HAP-1 (cell line): ENCODE results near the gene ME3.
"Not testable (repeated sequence)": the region's sequence is repeated elsewhere in the genome, so short reads cannot be mapped to it uniquely, and the experiment has no call there.

Source experiments
- DNase-seq, 2 experiments: peaks; one replicate each; pipeline ENCODE4 v3.0.0-alpha.2; 2016 to 2020; ENCODE audit warnings: low spot score in 2 of 2
- H3K27me3 ChIP-seq: fragments of 250-450 bp; sonication (Bioruptor Pico); 2 replicates; pipeline ENCODE4 v1.5.1; 2020; ENCODE audit warnings: low read depth, mild to moderate bottlenecking, moderate library complexity
- H3K36me3 ChIP-seq: fragments of 250-450 bp; sonication (Bioruptor Pico); replicated peaks from 2 replicates; pipeline ENCODE4 v1.5.1; 2020; ENCODE audit warnings: mild to moderate bottlenecking
- H3K4me1 ChIP-seq: fragments of 250-450 bp; sonication (Bioruptor Pico); 2 replicates; pipeline ENCODE4 v1.5.1; 2020; ENCODE audit warnings: mild to moderate bottlenecking
- H3K4me3 ChIP-seq: fragments of 250-450 bp; sonication (Bioruptor Pico); 2 replicates; pipeline ENCODE4 v1.5.1; 2020; ENCODE audit warnings: mild to moderate bottlenecking, moderate library complexity
- H3K9me3 ChIP-seq: fragments of 250-450 bp; sonication (Bioruptor Pico); 2 replicates; pipeline ENCODE4 v1.5.1; 2020; ENCODE audit warnings: mild to moderate bottlenecking, moderate library complexity
- in situ Hi-C: fragments of 300-500 bp; cut with MboI; formaldehyde crosslinking; loops from 3 replicates; pipeline ENCODE4 v1.14.3; 2020; ENCODE audit warnings: low sequenced_read_pairs, inconsistent platforms, mixed read lengths

Gene ME3

GRCh38 chr11:86632499-86633269 lies 39.7 kb downstream of the ME3 start:
- no peak overlapping the region for H3K4me3 ChIP-seq
- in situ Hi-C loops, result no loop called here
- H3K27me3 ChIP-seq, result peaks cover 12% of the 10 kb centered on the region
- H3K9me3 ChIP-seq, result no peaks in the 10 kb centered on the region
- DNase-seq, result no peak
- no peaks in the 10 kb centered on the region for H3K36me3 ChIP-seq
- H3K4me1 ChIP-seq, result no peaks in the 10 kb centered on the region

DNA sequence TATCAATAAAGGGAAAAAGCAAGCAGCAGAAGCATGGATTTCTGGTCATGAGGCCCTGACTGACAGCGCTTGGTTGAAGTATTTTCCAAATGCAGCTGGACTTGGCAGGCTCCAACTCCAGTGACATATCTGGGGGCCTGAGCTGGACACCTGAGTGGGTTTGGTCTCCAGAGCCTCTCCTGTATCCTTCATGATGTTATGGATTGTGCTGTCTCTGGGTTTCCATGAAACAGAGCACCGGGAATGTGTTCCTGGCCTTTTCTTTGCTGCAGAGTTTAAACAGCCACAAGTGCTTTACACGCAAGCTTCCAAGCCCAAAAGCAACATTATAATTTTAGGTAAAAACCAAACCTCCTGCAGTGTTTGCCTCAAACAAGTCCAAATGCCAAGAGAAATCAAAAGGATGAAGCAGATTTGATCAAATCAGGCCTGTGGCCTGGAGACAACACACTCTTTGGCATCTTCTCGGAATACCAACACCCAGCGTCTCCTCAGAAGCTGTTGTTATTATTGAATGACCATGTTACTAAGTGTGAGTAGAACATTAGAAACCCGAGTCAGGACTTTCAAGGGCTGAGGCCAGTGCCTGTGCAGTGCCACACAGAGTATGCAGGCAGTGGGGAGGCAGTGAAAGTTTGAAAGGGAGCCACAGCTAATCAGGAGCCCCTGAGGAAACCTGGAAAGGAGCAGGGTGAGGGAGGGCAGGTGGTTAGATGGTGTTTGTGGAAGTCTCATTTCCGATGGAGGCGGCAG lies 42.0 kb downstream of the ME3 start:
- H3K27me3 ChIP-seq, result peaks cover 8% of the 10 kb centered on the region
- no peak overlapping the region for H3K4me3 ChIP-seq
- no peak for DNase-seq
- no peaks in the 10 kb centered on the region for H3K9me3 ChIP-seq
- H3K36me3 ChIP-seq, result no peaks in the 10 kb centered on the region
- H3K4me1 ChIP-seq, result no peaks in the 10 kb centered on the region
- in situ Hi-C loops, result no loop called here

GRCh38 chr11:86629045-86629706 lies 43.2 kb downstream of the ME3 start:
- in situ Hi-C loops, result no loop called here
- Histone ChIP-seq H3K36me3 (no peaks in the 10 kb centered on the region), H3K27me3 (peaks cover 4% of the 10 kb centered on the region; the same call in 1 of the 2 replicates), H3K4me1 (no peaks in the 10 kb centered on the region), H3K4me3 (no peak overlapping the region), H3K9me3 (no peaks in the 10 kb centered on the region)
- no peak for DNase-seq

GRCh38 chr11:86627776-86628455 lies 44.5 kb downstream of the ME3 start:
- in situ Hi-C loops, result no loop called here
- H3K4me1 ChIP-seq, result no peaks in the 10 kb centered on the region
- DNase-seq, result no peak
- H3K9me3 ChIP-seq, result no peaks in the 10 kb centered on the region
- no peak overlapping the region for H3K4me3 ChIP-seq
- peaks cover 6% of the 10 kb centered on the region; the same call in 1 of the 2 replicates for H3K27me3 ChIP-seq
- no peaks in the 10 kb centered on the region for H3K36me3 ChIP-seq

GRCh38 chr11:86625981-86626380 lies 46.4 kb downstream of the ME3 start:
- no peak for DNase-seq

DNA sequence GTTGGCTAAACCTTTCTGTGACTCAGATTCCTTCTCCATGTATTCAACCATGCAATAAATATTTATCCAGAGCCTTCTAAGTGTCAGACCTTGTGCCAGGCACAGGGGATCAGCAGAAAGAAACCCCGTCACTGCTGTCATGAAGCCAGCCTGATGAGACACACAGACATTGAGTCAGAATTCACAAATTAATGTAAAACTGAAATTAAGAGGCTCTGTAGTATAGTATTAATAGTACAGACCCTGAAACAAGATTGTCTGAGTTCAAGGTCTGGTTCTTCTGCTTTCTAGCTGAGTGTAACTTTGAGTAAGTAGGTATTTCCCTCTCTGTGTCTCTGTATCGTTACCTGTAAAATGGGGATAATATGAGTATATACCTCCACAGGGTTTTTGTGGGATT lies 46.9 kb downstream of the ME3 start:
- no peak for DNase-seq
- Histone ChIP-seq H3K9me3 (no peaks in the 10 kb centered on the region), H3K36me3 (no peaks in the 10 kb centered on the region), H3K4me3 (no peak overlapping the region), H3K27me3 (peaks cover 6% of the 10 kb centered on the region; the same call in 1 of the 2 replicates), H3K4me1 (no peaks in the 10 kb centered on the region)
- in situ Hi-C loops, result no loop called here

More at GRCh38 chr11:86625981-86626380, 46.4 kb downstream of the ME3 start:
- Histone ChIP-seq H3K4me1 (no peaks in the 10 kb centered on the region), H3K27me3 (peaks cover 6% of the 10 kb centered on the region; the same call in 1 of the 2 replicates), H3K9me3 (no peaks in the 10 kb centered on the region), H3K4me3 (no peak overlapping the region), H3K36me3 (no peaks in the 10 kb centered on the region)
- in situ Hi-C loops, result no loop called here

DNA sequence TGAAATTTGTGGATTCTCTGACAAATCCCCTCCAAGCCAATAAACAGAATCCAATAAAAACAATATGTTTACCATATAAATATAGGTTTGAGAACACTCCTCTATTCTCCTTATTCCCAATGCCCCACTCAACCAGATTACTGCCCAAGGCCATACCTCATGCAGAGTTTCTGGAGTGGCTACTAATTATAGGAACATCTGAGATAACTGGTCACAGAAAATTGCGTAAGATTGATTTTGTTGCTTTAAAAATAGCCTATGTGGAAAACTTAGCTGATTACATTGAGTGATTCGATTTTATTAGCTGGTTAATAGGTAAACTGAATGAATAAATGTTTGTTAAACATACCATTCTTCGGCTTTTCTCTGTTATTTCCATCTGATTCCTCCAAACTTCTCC lies 48.0 kb downstream of the ME3 start:
- Histone ChIP-seq H3K4me3 (no peak overlapping the region), H3K36me3 (no peaks in the 10 kb centered on the region), H3K27me3 (peaks cover 6% of the 10 kb centered on the region; the same call in 1 of the 2 replicates), H3K4me1 (no peaks in the 10 kb centered on the region), H3K9me3 (no peaks in the 10 kb centered on the region)
- no peak for DNase-seq
- in situ Hi-C loops, result no loop called here

- Histone ChIP-seq H3K27me3 (peaks cover 6% of the 10 kb centered on the region; the same call in 1 of the 2 replicates), H3K36me3 (no peaks in the 10 kb centered on the region), H3K9me3 (no peaks in the 10 kb centered on the region), H3K4me3 (no peak overlapping the region), H3K4me1 (no peaks in the 10 kb centered on the region)
- in situ Hi-C loops, result no loop called here
- DNase-seq, result no peak
Measured at GRCh38 chr11:86623736-86624135, 48.7 kb downstream of the ME3 start.

- Histone ChIP-seq H3K27me3 (peaks cover 6% of the 10 kb centered on the region; the same call in 1 of the 2 replicates), H3K4me1 (no peaks in the 10 kb centered on the region), H3K9me3 (no peaks in the 10 kb centered on the region), H3K36me3 (no peaks in the 10 kb centered on the region), H3K4me3 (no peak overlapping the region)
- in situ Hi-C loops, result no loop called here
- DNase-seq, result no peak
Measured at GRCh38 chr11:86623041-86623621, 49.3 kb downstream of the ME3 start.

GRCh38 chr11:86621854-86622253 lies 50.6 kb downstream of the ME3 start:
- peaks cover 6% of the 10 kb centered on the region; the same call in 1 of the 2 replicates for H3K27me3 ChIP-seq
- in situ Hi-C loops, result no loop called here
- no peaks in the 10 kb centered on the region for H3K9me3 ChIP-seq
- H3K36me3 ChIP-seq, result no peaks in the 10 kb centered on the region
- no peak for DNase-seq
- H3K4me3 ChIP-seq, result no peak overlapping the region
- H3K4me1 ChIP-seq, result no peaks in the 10 kb centered on the region

- H3K27me3 ChIP-seq, result peaks cover 6% of the 10 kb centered on the region; the same call in 1 of the 2 replicates
- in situ Hi-C loops, result no loop called here
- DNase-seq, result no peak
- H3K9me3 ChIP-seq, result no peaks in the 10 kb centered on the region
- H3K4me1 ChIP-seq, result no peaks in the 10 kb centered on the region
- no peaks in the 10 kb centered on the region for H3K36me3 ChIP-seq
- H3K4me3 ChIP-seq, result no peak overlapping the region
Measured at GRCh38 chr11:86620891-86621521, 51.4 kb downstream of the ME3 start.

GRCh38 chr11:86619428-86619827 lies 53.0 kb downstream of the ME3 start:
- H3K36me3 ChIP-seq, H3K4me1 ChIP-seq, H3K27me3 ChIP-seq, in situ Hi-C loops, H3K9me3 ChIP-seq, H3K4me3 ChIP-seq, DNase-seq: not testable (repeated sequence)

- Histone ChIP-seq H3K4me1 (no peaks in the 10 kb centered on the region), H3K4me3 (no peak overlapping the region), H3K36me3 (no peaks in the 10 kb centered on the region), H3K9me3 (no peaks in the 10 kb centered on the region), H3K27me3 (no peaks in the 10 kb centered on the region)
- DNase-seq, result no peak
- in situ Hi-C loops, result no loop called here
Measured at GRCh38 chr11:86617502-86617901, 54.9 kb downstream of the ME3 start.
